ENCODE measurements around the gene CDIPT. TPM values are rescaled to one million over a fixed set of nuclear protein-coding genes. Genes with fewer than 3 reads are reported as not detected.
"Not testable (repeated sequence)": the region's sequence is repeated elsewhere in the genome, so short reads cannot be mapped to it uniquely, and the experiment has no call there.

The CDIPT gene
- total RNA-seq, 1 experiment from 2014 or later = 60.5 TPM

DNA sequence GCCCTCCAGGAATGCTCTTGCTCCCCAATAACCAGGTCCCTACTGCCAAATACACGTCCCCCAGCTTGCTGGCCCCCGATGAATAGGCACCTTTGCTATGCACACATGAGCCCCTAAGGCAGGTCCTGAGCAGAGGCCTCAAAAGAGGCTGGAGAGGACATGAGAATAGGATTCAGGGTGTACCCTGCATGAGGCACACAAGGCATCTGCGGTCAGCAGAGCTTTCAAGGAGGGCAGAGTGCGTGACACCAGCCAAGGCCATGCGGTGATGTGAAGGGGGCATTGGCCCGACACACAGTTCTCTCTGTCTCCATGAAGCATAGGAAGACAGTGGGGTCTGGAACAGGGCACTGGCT lies 29.4 kb upstream of the CDIPT start:
- no TSS peak for BruUV-seq (replicated peaks)
- CTCF ChIA-PET = no interaction called here
- TF ChIP-seq, protein P1, sequence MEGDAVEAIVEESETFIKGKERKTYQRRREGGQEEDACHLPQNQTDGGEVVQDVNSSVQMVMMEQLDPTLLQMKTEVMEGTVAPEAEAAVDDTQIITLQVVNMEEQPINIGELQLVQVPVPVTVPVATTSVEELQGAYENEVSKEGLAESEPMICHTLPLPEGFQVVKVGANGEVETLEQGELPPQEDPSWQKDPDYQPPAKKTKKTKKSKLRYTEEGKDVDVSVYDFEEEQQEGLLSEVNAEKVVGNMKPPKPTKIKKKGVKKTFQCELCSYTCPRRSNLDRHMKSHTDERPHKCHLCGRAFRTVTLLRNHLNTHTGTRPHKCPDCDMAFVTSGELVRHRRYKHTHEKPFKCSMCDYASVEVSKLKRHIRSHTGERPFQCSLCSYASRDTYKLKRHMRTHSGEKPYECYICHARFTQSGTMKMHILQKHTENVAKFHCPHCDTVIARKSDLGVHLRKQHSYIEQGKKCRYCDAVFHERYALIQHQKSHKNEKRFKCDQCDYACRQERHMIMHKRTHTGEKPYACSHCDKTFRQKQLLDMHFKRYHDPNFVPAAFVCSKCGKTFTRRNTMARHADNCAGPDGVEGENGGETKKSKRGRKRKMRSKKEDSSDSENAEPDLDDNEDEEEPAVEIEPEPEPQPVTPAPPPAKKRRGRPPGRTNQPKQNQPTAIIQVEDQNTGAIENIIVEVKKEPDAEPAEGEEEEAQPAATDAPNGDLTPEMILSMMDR (conservative IDR thresholded peaks at IDR 0.05; ENCODE audit: low read depth, low read length) = no peak
- TF ChIP-seq EZH2 (IDR thresholded peaks at IDR 0.05; ENCODE audit: low read length, unreplicated experiment) (no peak), EZH2phosphoT487 (IDR thresholded peaks at IDR 0.05; ENCODE audit: borderline replicate concordance, low read length) (no peak)
- intact Hi-C loops (cut with micrococcal nuclease) = no loop called here
- Histone ChIP-seq H3K9me2 (replicated peaks; ENCODE audit: low read length) (no peaks in the 10 kb centered on the region), H3K36me3 (ENCODE audit: low read depth, low read length) (no peaks in the 10 kb centered on the region), H3K27me3 (ENCODE audit: low read length) (no peaks in the 10 kb centered on the region), H2AFZ (ENCODE audit: low read length) (no peak overlapping the region), H4K20me1 (ENCODE audit: low read length) (no peaks in the 10 kb centered on the region), H3K9ac (ENCODE audit: low read length) (no peak overlapping the region), H3K27ac (ENCODE audit: low read length) (no peak overlapping the region), H3K4me2 (ENCODE audit: low read length) (no peak overlapping the region), H3K4me3 (ENCODE audit: low read length) (no peak overlapping the region), H3F3A (ENCODE audit: low read length, unreplicated experiment) (no peaks in the 10 kb centered on the region), H3K4me1 (ENCODE audit: insufficient read depth, low read length) (no peaks in the 10 kb centered on the region), H3K79me2 (ENCODE audit: low read length) (no peaks in the 10 kb centered on the region), H3K9me3 (ENCODE audit: low read length) (no peaks in the 10 kb centered on the region)
- POLR2A ChIA-PET (ENCODE audit: unreplicated experiment) = no interaction called here
- DNase-seq (no peak), ATAC-seq (no peak)

DNA sequence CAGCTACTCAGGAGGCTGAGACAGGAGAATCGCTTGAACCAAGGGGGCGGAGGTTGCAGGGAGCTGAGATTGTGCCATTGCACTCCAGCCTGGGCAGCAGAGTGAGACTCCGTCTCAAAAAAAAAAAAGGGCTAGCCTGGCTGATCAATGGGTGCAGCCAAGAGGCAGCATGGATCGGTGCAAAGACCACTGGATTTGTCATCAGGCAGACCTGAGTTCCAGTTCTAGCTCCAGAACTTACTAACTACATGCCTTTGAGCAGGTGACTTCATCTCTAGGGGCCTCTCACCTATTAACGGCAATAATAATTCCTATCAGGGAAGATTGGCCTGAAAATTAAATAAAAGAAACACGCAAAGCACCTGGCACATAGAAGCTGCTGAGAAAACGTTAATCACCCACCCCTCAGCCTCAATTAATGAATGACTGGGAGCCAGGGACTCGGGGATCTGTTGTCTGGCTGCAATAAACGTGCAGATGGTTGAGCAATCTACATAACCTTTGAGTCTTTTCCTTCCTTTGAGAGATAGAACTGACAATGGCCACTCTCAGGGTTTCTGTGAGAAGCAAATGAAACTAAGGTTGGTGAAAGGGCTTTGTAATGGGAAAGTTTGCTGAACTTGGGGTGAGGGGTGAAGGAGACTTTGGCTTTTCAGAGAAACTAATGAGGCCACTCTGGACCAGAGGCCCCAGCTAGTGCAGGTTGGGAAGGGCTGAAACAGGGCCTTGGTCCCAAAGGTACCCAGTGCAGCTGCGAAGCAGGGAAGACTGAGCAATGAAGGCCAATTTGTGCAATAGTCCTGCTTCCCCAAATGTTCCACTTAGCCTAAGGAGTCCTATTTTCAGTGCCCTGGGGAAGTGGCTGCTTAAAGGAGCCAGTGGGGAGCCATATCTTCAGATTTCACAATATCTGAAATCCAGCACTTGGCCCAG lies 28.8 kb upstream of the CDIPT start:
- Histone ChIP-seq H3K4me3 (ENCODE audit: low read length) (no peak overlapping the region), H3K9me3 (ENCODE audit: low read length) (no peaks in the 10 kb centered on the region), H2AFZ (ENCODE audit: low read length) (no peak overlapping the region), H3K36me3 (ENCODE audit: low read depth, low read length) (no peaks in the 10 kb centered on the region), H3K4me2 (ENCODE audit: low read length) (no peak overlapping the region), H3F3A (ENCODE audit: low read length, unreplicated experiment) (no peaks in the 10 kb centered on the region), H4K20me1 (ENCODE audit: low read length) (no peaks in the 10 kb centered on the region), H3K9me2 (replicated peaks; ENCODE audit: low read length) (no peaks in the 10 kb centered on the region), H3K79me2 (ENCODE audit: low read length) (no peaks in the 10 kb centered on the region), H3K4me1 (ENCODE audit: insufficient read depth, low read length) (no peaks in the 10 kb centered on the region), H3K27me3 (ENCODE audit: low read length) (no peaks in the 10 kb centered on the region), H3K27ac (ENCODE audit: low read length) (no peak overlapping the region), H3K9ac (ENCODE audit: low read length) (no peak overlapping the region)
- ChIA-PET POLR2A (ENCODE audit: unreplicated experiment) (no interaction called here), CTCF (no interaction called here)
- no peak for DNase-seq
- TF ChIP-seq, protein P1 (conservative IDR thresholded peaks at IDR 0.05; ENCODE audit: low read depth, low read length) = no peak
- TF ChIP-seq EZH2phosphoT487 (IDR thresholded peaks at IDR 0.05; ENCODE audit: borderline replicate concordance, low read length) = no peak
- no peak for TF ChIP-seq EZH2 (IDR thresholded peaks at IDR 0.05; ENCODE audit: low read length, unreplicated experiment)
- no peak for ATAC-seq
- intact Hi-C loops (cut with micrococcal nuclease) = no loop called here
- BruUV-seq (replicated peaks) = no TSS peak

DNA sequence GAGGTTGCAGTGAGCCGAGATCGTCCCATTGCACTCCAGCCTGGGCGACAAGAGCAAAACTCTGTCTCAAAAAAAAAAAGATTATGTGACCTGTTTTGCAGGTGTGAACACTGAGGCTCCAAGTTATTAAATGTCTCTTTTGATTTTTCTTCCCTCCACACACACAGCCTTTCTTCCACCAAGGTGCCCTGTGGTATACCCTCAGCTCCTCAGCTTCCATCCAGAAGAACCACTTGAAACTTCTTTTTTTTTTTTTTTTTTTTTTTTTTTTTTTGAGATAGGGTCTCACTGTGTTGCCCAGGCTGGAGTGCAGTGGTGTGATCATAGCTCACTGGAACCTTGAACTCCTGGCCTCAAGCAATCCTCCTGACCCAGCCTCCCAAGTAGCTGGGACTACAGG lies 26.3 kb upstream of the CDIPT start:
- H4K20me1 ChIP-seq (ENCODE audit: low read length); H2AFZ ChIP-seq (ENCODE audit: low read length); H3K4me3 ChIP-seq (ENCODE audit: low read length); ATAC-seq; H3K4me1 ChIP-seq (ENCODE audit: insufficient read depth, low read length); DNase-seq; intact Hi-C loops (cut with micrococcal nuclease); H3K9ac ChIP-seq (ENCODE audit: low read length); H3K9me3 ChIP-seq (ENCODE audit: low read length); H3K27ac ChIP-seq (ENCODE audit: low read length); H3K79me2 ChIP-seq (ENCODE audit: low read length); H3K4me2 ChIP-seq (ENCODE audit: low read length); BruUV-seq (replicated peaks); H3K36me3 ChIP-seq (ENCODE audit: low read depth, low read length); H3F3A ChIP-seq (ENCODE audit: low read length, unreplicated experiment); CTCF ChIA-PET; POLR2A ChIA-PET (ENCODE audit: unreplicated experiment); H3K9me2 ChIP-seq (replicated peaks; ENCODE audit: low read length); H3K27me3 ChIP-seq (ENCODE audit: low read length): not testable (repeated sequence)
